HG03432 (cell line): ENCODE data around the gene CPN1.
"Not testable (repeated sequence)": the region's sequence is repeated elsewhere in the genome, so short reads cannot be mapped to it uniquely, and the experiment has no call there.

Source experiments
- ATAC-seq: cut with Tn5 transposase; IDR thresholded peaks from one replicate; pipeline ENCODE4 v1.9.1; 2021; ENCODE audit warnings: mild to moderate bottlenecking, moderate library complexity; ENCODE audit not compliant: unreplicated experiment

Gene CPN1

DNA sequence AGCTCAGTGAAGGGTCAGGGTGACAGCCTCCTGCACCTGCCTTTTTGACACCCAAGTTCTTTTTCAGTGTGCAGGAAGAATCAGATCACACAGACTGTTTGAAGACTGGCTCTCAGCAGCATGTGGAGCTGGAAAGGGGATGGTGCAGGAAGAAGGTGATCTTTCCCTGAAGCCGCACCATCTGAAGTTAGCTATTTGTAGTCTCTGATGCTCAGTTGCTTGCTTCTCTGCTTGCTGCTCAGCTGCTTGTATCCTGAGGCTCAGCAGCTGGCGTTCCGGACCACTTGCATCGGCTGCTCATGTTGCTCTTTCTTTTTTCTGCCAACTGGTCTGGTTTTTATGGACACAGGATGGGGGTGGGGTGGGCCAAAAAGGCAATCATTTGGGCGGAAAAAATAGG is 56.1 kb downstream of the CPN1 start:
- ATAC-seq: no peak

GRCh38 chr10:100024748-100025147 is 56.9 kb downstream of the CPN1 start:
- ATAC-seq: no peak

DNA sequence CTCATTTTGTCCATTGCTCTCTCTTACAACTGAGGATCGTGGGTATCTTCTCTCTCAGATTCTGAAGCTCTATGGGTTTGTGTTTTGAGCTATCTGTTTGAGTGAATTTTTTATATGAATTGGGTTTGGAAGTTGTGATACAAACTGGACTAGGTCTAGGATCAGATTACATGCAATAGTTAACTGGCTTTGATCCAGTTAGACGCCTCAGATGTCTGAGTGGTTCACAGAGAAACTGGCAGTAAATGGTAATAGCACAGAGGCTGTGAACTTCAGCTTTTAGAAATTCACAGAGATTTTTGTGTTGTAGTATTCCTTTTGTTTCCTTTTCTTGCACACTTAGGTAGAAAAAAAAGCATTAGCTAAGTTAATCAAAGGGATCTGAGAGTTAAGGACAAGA is 59.3 kb downstream of the CPN1 start:
- no peak for ATAC-seq

- no peak for ATAC-seq
These were observed 60.3 kb downstream of the CPN1 start for GRCh38 chr10:100021322-100021721.

DNA sequence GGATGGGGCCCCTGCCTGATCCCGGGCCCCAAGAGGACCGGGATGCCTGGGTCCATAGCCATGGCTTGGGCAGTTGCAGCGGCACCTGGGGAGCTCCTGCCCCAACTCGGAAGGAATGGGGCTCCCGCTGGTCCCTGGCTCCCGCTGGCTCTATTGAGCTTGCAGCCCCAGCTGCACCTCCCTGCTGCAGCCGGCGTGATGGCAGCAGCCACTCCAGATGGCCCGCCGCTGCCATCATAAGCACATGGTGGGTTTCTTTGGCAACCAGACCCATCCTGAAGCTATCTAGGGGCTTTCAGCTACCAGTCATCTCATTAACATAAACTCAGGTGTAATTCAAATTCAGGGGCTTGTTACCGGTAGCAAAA is 60.8 kb downstream of the CPN1 start:
- no peak for ATAC-seq

DNA sequence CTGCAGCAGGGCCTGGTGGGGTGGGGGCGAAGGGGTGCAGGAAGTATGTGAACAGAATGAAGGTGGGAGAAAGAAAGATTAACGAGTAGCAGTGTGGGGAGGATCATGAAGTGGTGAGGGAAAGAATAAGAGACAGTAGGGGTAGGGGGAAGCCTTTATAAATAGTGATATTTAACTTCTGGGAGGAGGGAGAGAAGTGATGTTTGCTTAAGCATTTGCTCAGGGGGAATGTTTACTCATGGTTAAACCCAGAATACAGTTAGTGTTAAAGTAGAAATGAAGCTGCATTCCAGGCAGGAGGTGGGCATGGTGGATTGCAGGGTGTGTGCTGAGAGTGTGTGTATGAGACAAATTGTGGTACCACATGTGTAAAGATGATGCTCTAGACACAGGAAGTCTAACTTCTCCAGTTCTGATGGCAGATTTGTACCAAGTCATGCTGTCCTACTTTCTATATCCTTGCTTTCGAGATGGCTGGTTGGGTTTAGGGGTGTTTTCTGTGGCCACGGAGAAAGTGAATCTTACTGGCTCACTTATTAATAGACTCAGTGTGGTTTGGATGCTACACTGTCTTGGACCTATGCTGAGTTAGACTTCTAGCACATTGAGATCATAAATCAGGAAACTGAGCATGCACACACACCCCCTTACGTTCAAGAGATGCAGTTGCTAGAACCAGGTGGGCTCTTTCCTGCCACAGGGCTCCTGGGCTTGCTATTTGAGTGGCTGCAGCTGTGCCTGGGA is 61.4 kb downstream of the CPN1 start:
- peak; percentile 87 for ATAC-seq

DNA sequence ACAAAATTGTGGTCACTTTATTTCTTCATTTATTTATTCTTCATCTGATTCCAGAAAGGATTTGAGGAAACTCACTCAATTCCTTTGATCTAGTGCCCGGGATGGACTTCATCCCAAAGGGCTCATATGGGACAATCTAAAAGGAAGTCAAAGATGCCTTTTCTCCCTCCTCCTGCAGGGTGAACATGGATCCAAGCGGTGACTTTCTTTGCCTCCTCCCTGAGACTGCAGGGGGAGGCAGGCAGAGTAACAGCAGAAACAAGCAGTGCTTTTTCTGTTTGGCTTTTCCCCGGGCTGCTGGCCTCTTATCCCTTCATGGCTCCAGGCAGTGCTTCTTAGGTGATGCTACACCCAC is 61.9 kb downstream of the CPN1 start:
- no peak for ATAC-seq

DNA sequence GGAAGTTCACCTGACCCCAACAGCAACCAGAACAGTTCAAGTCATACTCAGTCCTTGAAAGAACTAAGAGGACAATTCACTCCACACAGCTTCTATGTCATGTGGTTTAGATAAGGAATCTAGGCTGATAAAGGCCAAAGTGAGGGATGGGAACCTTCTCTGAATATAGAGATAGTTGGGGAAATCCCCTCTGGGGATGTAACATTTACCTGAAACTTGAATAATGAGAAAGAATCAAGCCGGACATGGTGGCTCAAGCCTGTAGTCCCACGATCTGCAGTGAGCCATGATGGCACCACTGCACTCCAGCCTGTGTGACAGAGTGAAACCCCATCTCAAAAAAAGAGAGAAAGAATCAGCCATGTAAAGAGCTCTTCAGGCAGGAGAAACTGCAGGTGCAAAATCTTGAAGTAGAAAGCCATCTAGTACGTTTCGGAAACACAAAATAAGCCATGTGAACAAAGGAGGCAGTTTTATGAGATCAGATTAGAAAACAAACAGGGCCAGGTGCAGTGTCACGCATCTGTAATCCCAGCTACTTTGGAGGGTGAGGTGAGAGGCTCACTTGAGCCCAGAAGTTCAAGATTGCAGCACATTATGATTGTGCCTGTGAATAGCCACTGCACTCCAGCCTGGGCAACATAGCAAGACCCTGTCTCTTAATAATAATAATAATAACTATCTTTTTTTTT is 67.5 kb downstream of the CPN1 start:
- peak; percentile 60 for ATAC-seq

DNA sequence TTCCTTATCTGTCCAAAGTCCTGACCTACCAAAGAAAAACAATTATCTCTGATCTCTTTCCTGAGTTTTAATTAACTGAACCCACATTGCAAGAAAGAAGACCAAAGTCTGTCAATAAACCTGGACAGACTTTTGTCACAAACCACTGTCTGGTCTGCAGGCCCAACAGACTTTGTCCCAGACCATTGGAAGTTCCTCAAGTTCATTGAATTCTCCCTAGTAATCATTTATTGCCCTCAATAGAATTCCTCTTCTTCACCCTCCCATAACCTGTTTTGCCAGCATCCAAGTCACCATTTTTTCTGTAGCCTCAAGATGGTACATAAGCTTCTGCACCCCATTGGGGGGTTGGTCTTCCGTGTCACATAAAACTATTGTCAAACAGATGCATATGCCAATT is 68.0 kb downstream of the CPN1 start:
- no peak for ATAC-seq

DNA sequence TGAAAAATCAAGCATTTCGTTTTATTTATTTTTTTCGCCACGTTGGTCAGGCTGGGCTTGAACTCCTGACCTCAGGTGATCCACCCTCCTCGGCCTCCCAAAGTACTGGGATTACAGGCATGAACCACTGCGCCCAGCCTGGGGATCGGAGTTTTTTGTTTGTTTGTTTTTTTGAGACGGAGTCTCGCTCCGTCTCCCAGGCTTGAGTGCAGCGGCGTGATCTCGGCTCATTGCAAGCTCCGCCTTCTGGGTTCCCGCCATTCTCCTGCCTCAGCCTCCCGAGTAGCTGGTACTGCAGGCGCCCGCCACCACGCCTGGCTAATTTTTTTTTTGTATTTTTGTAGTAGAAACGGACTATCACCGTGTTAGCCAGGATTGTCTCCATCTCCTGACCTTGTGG is 69.8 kb downstream of the CPN1 start:
- not testable (repeated sequence) for ATAC-seq

GRCh38 chr10:100009793-100010676 is 71.6 kb downstream of the CPN1 start, which contains the start of gene DNMBP:
Gene DNMBP (minus strand): TSS chr10:100009947. CDS start chr10:99972124, 37,823 bp downstream.
- ATAC-seq: peak; percentile 79

GRCh38 chr10:100009283-100009792 is 72.3 kb downstream of the CPN1 start:
- peak; percentile 53 for ATAC-seq

- ATAC-seq: no peak
These were observed 72.9 kb downstream of the CPN1 start for GRCh38 chr10:100008708-100009282.

- no peak for ATAC-seq
These were observed 73.5 kb downstream of the CPN1 start for GRCh38 chr10:100008142-100008522.

DNA sequence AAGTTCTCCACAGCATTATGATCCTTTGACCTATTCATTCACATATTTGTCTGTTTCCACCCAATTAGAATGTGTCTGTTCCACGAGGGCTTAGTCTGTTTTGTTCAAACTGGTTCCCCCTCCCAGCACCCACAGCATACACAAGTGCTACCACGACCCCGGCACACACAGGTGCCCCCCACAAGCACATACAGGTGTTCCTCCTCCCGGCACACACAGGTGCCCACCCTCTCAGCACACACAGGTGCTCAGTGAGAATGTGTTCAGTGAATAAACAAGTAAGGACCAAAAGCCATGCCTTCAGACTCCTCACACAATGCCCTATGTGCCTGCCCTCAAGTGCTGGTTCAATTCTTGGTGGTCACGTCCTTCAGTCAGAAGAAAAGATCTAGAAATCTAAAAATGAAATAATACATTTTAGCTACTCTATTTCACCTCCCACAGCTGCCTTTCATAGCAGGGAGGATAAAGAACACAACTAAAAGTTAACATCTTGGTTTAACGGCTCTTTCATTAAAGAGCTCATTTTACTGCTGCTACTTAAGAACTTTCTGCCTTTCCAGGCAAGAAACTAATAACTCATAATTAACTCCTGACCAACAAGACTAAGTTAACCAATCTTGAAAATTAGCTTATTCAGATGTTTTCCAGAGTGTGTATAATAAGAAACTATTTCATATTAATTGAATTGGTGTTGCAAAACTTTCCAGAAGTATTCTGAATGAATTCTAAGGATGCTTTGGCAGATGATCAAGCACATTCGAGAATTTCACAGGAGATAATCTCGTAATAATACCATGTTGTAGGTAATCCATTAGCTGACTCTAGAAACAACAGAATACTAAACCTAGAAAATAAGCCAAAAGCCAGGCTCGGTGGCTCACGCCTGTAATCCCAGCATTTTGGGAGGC is 74.2 kb downstream of the CPN1 start:
- ATAC-seq: no peak

DNA sequence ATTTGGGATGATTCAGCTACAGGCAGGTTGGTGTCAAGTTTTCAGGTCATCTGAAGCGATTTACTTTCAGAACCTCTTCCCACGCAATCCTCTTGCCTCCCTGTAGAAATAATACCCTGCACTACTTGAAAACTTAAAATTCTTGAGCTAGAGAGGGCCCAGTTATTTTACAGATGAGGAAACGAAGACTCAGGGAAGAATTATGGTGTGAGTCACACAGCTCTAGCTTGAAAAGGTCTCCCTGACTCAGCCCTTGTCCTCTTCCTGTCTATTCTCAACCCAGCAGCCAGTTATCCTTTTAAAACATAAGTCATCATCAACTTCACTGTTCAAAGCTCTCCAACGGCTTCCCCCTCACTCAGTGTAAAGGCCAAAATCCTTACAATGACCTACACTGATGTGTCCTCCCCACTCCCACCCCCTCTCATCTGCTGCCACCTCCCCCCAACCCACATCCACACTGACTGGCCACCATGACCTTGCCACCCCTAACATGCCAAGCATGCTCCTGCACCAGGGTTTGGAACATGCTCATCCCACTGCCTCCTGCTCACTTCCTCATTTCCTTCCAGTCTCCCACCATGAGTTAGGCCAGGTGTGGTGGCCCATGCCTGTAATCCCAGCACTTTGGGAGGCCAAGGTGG is 75.3 kb downstream of the CPN1 start:
- no peak for ATAC-seq

- no peak for ATAC-seq
These were observed 76.7 kb downstream of the CPN1 start for GRCh38 chr10:100004805-100005510.

- no peak for ATAC-seq
These were observed 81.5 kb downstream of the CPN1 start for GRCh38 chr10:100000109-100000644.
